ENCODE measurements around the gene AOAH. TPM values are rescaled to one million over a fixed set of nuclear protein-coding genes. Genes with fewer than 3 reads are reported as not detected.
"Not testable (repeated sequence)": the region's sequence is repeated elsewhere in the genome, so short reads cannot be mapped to it uniquely, and the experiment has no call there.

Gene AOAH
- total and polyA plus RNA-seq, 2 experiments from 2014 or later: not detected

DNA sequence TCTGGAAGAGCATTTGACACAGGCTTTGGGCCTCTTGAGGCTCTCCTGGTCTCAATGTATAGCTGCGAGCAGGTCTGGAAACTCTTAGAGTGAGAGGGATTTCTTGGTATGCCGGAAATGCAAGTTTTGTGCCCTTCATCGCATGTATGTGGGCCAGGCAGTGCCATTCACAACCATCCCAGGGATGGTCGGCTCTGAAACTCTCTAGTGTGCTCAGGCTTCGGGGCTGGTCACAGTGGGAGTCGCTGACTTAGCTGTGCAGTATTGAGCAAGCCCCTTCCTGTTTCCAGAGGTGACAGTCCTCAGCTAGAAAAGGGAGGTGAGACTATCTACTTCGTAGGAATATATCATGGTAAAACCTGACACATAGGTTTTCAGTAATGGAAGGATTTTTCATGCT, 2.0 kb upstream of the AOAH start:
- Histone ChIP-seq H3K4me1 (ENCODE audit: insufficient read depth) (no peaks in the 10 kb centered on the region), H3K4me2 (ENCODE audit: unreplicated experiment) (no peak overlapping the region), H3K79me2 (ENCODE audit: insufficient read depth) (no peaks in the 10 kb centered on the region), H4K20me1 (ENCODE audit: insufficient read depth) (no peaks in the 10 kb centered on the region), H3F3A (ENCODE audit: insufficient read depth) (no peaks in the 10 kb centered on the region), H3K27me3 (replicated peaks; ENCODE audit: insufficient read depth) (no peaks in the 10 kb centered on the region), H3K36me3 (ENCODE audit: low read depth) (no peaks in the 10 kb centered on the region; the same call in 1 of the 2 replicates), H2AFZ (no peak overlapping the region), H3K4me3 (no peak overlapping the region), H3K9me3 (ENCODE audit: low read depth) (no peaks in the 10 kb centered on the region), H3K27ac (no peak overlapping the region), H3K9ac (no peak overlapping the region), H3K9me2 (ENCODE audit: insufficient read depth) (no peaks in the 10 kb centered on the region)
- TF ChIP-seq EZH2 (IDR thresholded peaks at IDR 0.05; ENCODE audit: insufficient read depth, poor library complexity, severe bottlenecking): no peak
- TF ChIP-seq EZH2phosphoT487 (IDR thresholded peaks at IDR 0.05; ENCODE audit: insufficient read depth, low read depth): no peak
- 31 to 46% methylated on average over 7 of the region's 7 CpGs for WGBS, 2 experiments (ENCODE audit: low coverage in 1 of 2, low lambda C conversion rate in 2 of 2, missing lambda C conversion rate in 2 of 2)
- in situ Hi-C loops (cut with MboI): no loop called here
- DNase-seq: no peak

- H2AFZ ChIP-seq: no peak overlapping the region
- no peaks in the 10 kb centered on the region for H3F3A ChIP-seq (ENCODE audit: insufficient read depth)
- H4K20me1 ChIP-seq (ENCODE audit: insufficient read depth): no peaks in the 10 kb centered on the region
- H3K4me1 ChIP-seq (ENCODE audit: insufficient read depth): no peaks in the 10 kb centered on the region
- no peak overlapping the region for H3K4me2 ChIP-seq (ENCODE audit: unreplicated experiment)
- H3K9me3 ChIP-seq (ENCODE audit: low read depth): no peaks in the 10 kb centered on the region
- no peaks in the 10 kb centered on the region for H3K36me3 ChIP-seq (ENCODE audit: low read depth)
- TF ChIP-seq EZH2phosphoT487 (IDR thresholded peaks at IDR 0.05; ENCODE audit: insufficient read depth, low read depth) (no peak), EZH2 (IDR thresholded peaks at IDR 0.05; ENCODE audit: insufficient read depth, poor library complexity, severe bottlenecking) (no peak)
- no peak overlapping the region for H3K4me3 ChIP-seq
- 15 to 19% methylated on average over 2 of the region's 2 CpGs for WGBS, 2 experiments (ENCODE audit: low coverage in 1 of 2, low lambda C conversion rate in 2 of 2, missing lambda C conversion rate in 2 of 2)
- no peaks in the 10 kb centered on the region for H3K9me2 ChIP-seq (ENCODE audit: insufficient read depth)
- no peak overlapping the region for H3K27ac ChIP-seq
- H3K79me2 ChIP-seq (ENCODE audit: insufficient read depth): no peaks in the 10 kb centered on the region
- in situ Hi-C loops (cut with MboI): no loop called here
- no peak for DNase-seq
- no peaks in the 10 kb centered on the region for H3K27me3 ChIP-seq (replicated peaks; ENCODE audit: insufficient read depth)
- no peak overlapping the region for H3K9ac ChIP-seq
Measured at GRCh38 chr7:36724996-36725395, 702 bp upstream of the AOAH start.

DNA sequence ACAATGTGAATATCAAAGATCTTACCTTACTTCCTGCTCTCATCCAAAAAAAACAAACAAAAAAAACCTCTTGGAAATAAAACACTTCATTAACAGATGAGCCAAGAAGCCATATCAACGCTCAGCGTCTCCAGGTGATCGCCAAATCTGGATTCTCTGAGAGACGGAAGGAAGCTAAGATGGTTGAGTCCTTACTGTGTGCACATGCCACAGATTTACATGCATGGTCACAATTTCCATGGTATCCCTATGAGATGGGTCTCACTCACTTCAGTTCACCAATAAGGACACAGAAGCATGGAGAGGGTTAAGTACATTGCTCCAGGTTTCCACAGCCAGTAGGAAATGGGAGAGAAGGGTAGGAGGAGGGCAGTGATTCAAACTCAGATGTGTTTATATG, 1.0 kb downstream of the AOAH start:
- TF ChIP-seq EZH2 (IDR thresholded peaks at IDR 0.05; ENCODE audit: insufficient read depth, poor library complexity, severe bottlenecking) (no peak), EZH2phosphoT487 (IDR thresholded peaks at IDR 0.05; ENCODE audit: insufficient read depth, low read depth) (no peak)
- H3K9me2 ChIP-seq (ENCODE audit: insufficient read depth): no peaks in the 10 kb centered on the region
- WGBS, 2 experiments (ENCODE audit: low coverage in 1 of 2, low lambda C conversion rate in 2 of 2, missing lambda C conversion rate in 2 of 2): 71 to 75% methylated on average over 4 of the region's 4 CpGs
- H3F3A ChIP-seq (ENCODE audit: insufficient read depth): no peaks in the 10 kb centered on the region
- no peaks in the 10 kb centered on the region for H3K4me1 ChIP-seq (ENCODE audit: insufficient read depth)
- H3K9ac ChIP-seq: no peak overlapping the region
- H3K9me3 ChIP-seq (ENCODE audit: low read depth): no peaks in the 10 kb centered on the region
- H3K4me3 ChIP-seq: no peak overlapping the region
- no peaks in the 10 kb centered on the region for H3K36me3 ChIP-seq (ENCODE audit: low read depth)
- no peak for DNase-seq
- H3K4me2 ChIP-seq (ENCODE audit: unreplicated experiment): no peak overlapping the region
- in situ Hi-C loops (cut with MboI): no loop called here
- H4K20me1 ChIP-seq (ENCODE audit: insufficient read depth): no peaks in the 10 kb centered on the region
- H3K27ac ChIP-seq: no peak overlapping the region
- H3K27me3 ChIP-seq (replicated peaks; ENCODE audit: insufficient read depth): no peaks in the 10 kb centered on the region
- H3K79me2 ChIP-seq (ENCODE audit: insufficient read depth): no peaks in the 10 kb centered on the region
- H2AFZ ChIP-seq: no peak overlapping the region

DNA sequence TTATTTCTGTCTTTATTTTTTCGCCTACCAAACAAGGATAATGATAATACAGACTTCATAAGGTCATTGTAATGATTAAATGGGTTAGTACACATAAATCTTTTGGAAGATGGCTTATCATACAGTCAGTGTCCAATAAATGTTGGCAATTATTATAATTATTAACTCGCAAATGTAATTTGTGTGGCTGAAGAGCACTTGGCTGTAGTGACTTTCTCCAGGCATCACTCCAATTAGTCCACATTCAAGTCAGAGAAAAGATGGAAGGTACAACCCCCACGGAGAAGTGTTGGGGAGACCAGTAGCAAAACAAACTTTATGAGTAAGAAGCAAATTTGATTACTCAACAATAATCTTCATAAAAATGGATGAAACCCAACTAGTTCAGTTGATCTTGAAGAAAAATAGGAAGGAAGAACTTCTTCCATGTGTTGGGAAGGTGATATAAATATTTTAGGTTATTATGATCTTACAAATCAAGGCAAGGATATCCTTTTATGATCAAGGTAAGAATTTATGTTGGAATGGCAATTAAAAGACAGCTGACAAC, 5.1 kb downstream of the AOAH start:
- H3F3A ChIP-seq (ENCODE audit: insufficient read depth): no peaks in the 10 kb centered on the region
- H3K79me2 ChIP-seq (ENCODE audit: insufficient read depth): no peaks in the 10 kb centered on the region
- no peaks in the 10 kb centered on the region for H3K4me1 ChIP-seq (ENCODE audit: insufficient read depth)
- H3K9me2 ChIP-seq (ENCODE audit: insufficient read depth): no peaks in the 10 kb centered on the region
- in situ Hi-C loops (cut with MboI): no loop called here
- no peak for DNase-seq
- H2AFZ ChIP-seq: no peak overlapping the region
- no peaks in the 10 kb centered on the region for H3K36me3 ChIP-seq (ENCODE audit: low read depth)
- no peaks in the 10 kb centered on the region for H3K9me3 ChIP-seq (ENCODE audit: low read depth)
- TF ChIP-seq EZH2phosphoT487 (IDR thresholded peaks at IDR 0.05; ENCODE audit: insufficient read depth, low read depth): no peak
- TF ChIP-seq EZH2 (IDR thresholded peaks at IDR 0.05; ENCODE audit: insufficient read depth, poor library complexity, severe bottlenecking): no peak
- H3K27me3 ChIP-seq (replicated peaks; ENCODE audit: insufficient read depth): no peaks in the 10 kb centered on the region
- no peak overlapping the region for H3K4me3 ChIP-seq
- no peak overlapping the region for H3K9ac ChIP-seq
- H3K4me2 ChIP-seq (ENCODE audit: unreplicated experiment): no peak overlapping the region
- 24 to 29% methylated on average over 3 of the region's 3 CpGs for whole genome bisulfite sequencing, 2 experiments (ENCODE audit: low coverage in 1 of 2, low lambda C conversion rate in 2 of 2, missing lambda C conversion rate in 2 of 2)
- H3K27ac ChIP-seq: no peak overlapping the region
- H4K20me1 ChIP-seq (ENCODE audit: insufficient read depth): no peaks in the 10 kb centered on the region

GRCh38 chr7:36717586-36717985, 6.7 kb downstream of the AOAH start:
- in situ Hi-C loops (cut with MboI): no loop called here
- Histone ChIP-seq H3K27me3 (replicated peaks; ENCODE audit: insufficient read depth) (no peaks in the 10 kb centered on the region), H3K4me1 (ENCODE audit: insufficient read depth) (no peaks in the 10 kb centered on the region), H3K9ac (no peak overlapping the region), H2AFZ (no peak overlapping the region), H3K9me2 (ENCODE audit: insufficient read depth) (no peaks in the 10 kb centered on the region), H3K36me3 (ENCODE audit: low read depth) (no peaks in the 10 kb centered on the region), H3F3A (ENCODE audit: insufficient read depth) (no peaks in the 10 kb centered on the region), H3K4me3 (no peak overlapping the region), H3K4me2 (ENCODE audit: unreplicated experiment) (no peak overlapping the region), H4K20me1 (ENCODE audit: insufficient read depth) (no peaks in the 10 kb centered on the region), H3K79me2 (ENCODE audit: insufficient read depth) (no peaks in the 10 kb centered on the region), H3K9me3 (ENCODE audit: low read depth) (no peaks in the 10 kb centered on the region), H3K27ac (no peak overlapping the region)
- DNase-seq: no peak
- WGBS, 2 experiments (ENCODE audit: low coverage in 1 of 2, low lambda C conversion rate in 2 of 2, missing lambda C conversion rate in 2 of 2): 14 to 28% methylated on average over 3 of the region's 3 CpGs
- TF ChIP-seq EZH2 (IDR thresholded peaks at IDR 0.05; ENCODE audit: insufficient read depth, poor library complexity, severe bottlenecking) (no peak), EZH2phosphoT487 (IDR thresholded peaks at IDR 0.05; ENCODE audit: insufficient read depth, low read depth) (no peak)

- H3F3A ChIP-seq (ENCODE audit: insufficient read depth); H3K4me3 ChIP-seq; H3K36me3 ChIP-seq (ENCODE audit: low read depth); H2AFZ ChIP-seq; DNase-seq; H3K9me3 ChIP-seq (ENCODE audit: low read depth); H3K27me3 ChIP-seq (replicated peaks; ENCODE audit: insufficient read depth); H3K4me2 ChIP-seq (ENCODE audit: unreplicated experiment); in situ Hi-C loops (cut with MboI); H3K79me2 ChIP-seq (ENCODE audit: insufficient read depth); H3K27ac ChIP-seq; H4K20me1 ChIP-seq (ENCODE audit: insufficient read depth); H3K9ac ChIP-seq; H3K9me2 ChIP-seq (ENCODE audit: insufficient read depth); H3K4me1 ChIP-seq (ENCODE audit: insufficient read depth): not testable (repeated sequence)
- 35 to 44% methylated on average over 7 to 8 of the region's 8 CpGs for WGBS, 2 experiments (ENCODE audit: low coverage in 1 of 2, low lambda C conversion rate in 2 of 2, missing lambda C conversion rate in 2 of 2)
Measured at GRCh38 chr7:36716802-36717201, 7.5 kb downstream of the AOAH start.

Data from GM23248 (cell line).